ENCODE measurements around the gene SPPL2A. TPM values are rescaled to one million over a fixed set of nuclear protein-coding genes. Genes with fewer than 3 reads are reported as not detected.
"Not testable (repeated sequence)": the region's sequence is repeated elsewhere in the genome, so short reads cannot be mapped to it uniquely, and the experiment has no call there.

SPPL2A gene
- total and polyA plus RNA-seq, 8 donors = 70.9 to 172 (median 84.1) TPM

- Histone ChIP-seq H3K4me1 (no peaks in the 10 kb centered on the region), H3K27me3 (no peaks in the 10 kb centered on the region), H3K36me3 (peaks cover 0 to 56% of the 10 kb centered on the region in 2 donors), H3K27ac (no peak overlapping the region), H3K9me3 (no peaks in the 10 kb centered on the region), H3K4me3 (no peak overlapping the region)
- no peak for TF ChIP-seq CTCF (IDR thresholded peaks at IDR 0.05)
- ATAC-seq (no peak), DNase-seq (no peak)
- intact Hi-C loops (cut with DNase I) = no loop called here
Observed at GRCh38 chr15:50710585-50710984, 54.9 kb downstream of the SPPL2A start.

GRCh38 chr15:50707878-50708427 lies 57.6 kb downstream of the SPPL2A start:
- no peak for TF ChIP-seq CTCF (IDR thresholded peaks at IDR 0.05)
- H3K4me1 ChIP-seq = no peaks in the 10 kb centered on the region
- H3K27ac ChIP-seq = no peak overlapping the region
- H3K4me3 ChIP-seq = no peak overlapping the region
- H3K36me3 ChIP-seq = peaks cover 0 to 63% of the 10 kb centered on the region in 2 donors
- intact Hi-C loops (cut with DNase I) = no loop called here
- DNase-seq (no peak), ATAC-seq (no peak)
- H3K9me3 ChIP-seq = no peaks in the 10 kb centered on the region
- H3K27me3 ChIP-seq = no peaks in the 10 kb centered on the region

- no peak overlapping the region for H3K27ac ChIP-seq
- no peaks in the 10 kb centered on the region for H3K27me3 ChIP-seq
- no peak overlapping the region for H3K4me3 ChIP-seq
- intact Hi-C loops (cut with DNase I) = no loop called here
- no peak for ATAC-seq
- no peaks in the 10 kb centered on the region for H3K9me3 ChIP-seq
- peaks cover 0 to 33% of the 10 kb centered on the region in 2 donors for H3K36me3 ChIP-seq
- DNase-seq = no peak
- no peak for TF ChIP-seq CTCF (IDR thresholded peaks at IDR 0.05)
- H3K4me1 ChIP-seq = no peaks in the 10 kb centered on the region
Observed at GRCh38 chr15:50702762-50703334, 62.7 kb downstream of the SPPL2A start.

GRCh38 chr15:50698101-50698500 lies 67.4 kb downstream of the SPPL2A start:
- Histone ChIP-seq H3K4me1 (no peaks in the 10 kb centered on the region), H3K36me3 (no peaks in the 10 kb centered on the region), H3K27me3 (no peaks in the 10 kb centered on the region), H3K27ac (no peak overlapping the region), H3K4me3 (no peak overlapping the region), H3K9me3 (no peaks in the 10 kb centered on the region)
- ATAC-seq (no peak), DNase-seq (no peak)
- no peak for TF ChIP-seq CTCF (IDR thresholded peaks at IDR 0.05)
- intact Hi-C loops (cut with DNase I) = no loop called here

- Histone ChIP-seq H3K36me3 (no peaks in the 10 kb centered on the region), H3K4me1 (no peaks in the 10 kb centered on the region), H3K27me3 (no peaks in the 10 kb centered on the region), H3K27ac (no peak overlapping the region), H3K9me3 (no peaks in the 10 kb centered on the region), H3K4me3 (no peak overlapping the region)
- intact Hi-C loops (cut with DNase I) = no loop called here
- no peak for TF ChIP-seq CTCF (IDR thresholded peaks at IDR 0.05)
- no peak for ATAC-seq
- no peak for DNase-seq
Observed at GRCh38 chr15:50697109-50697797, 68.3 kb downstream of the SPPL2A start.

- H3K27ac ChIP-seq; H3K36me3 ChIP-seq; H3K4me3 ChIP-seq; ATAC-seq; intact Hi-C loops (cut with DNase I); H3K27me3 ChIP-seq; H3K9me3 ChIP-seq; H3K4me1 ChIP-seq; DNase-seq: not testable (repeated sequence)
Observed at GRCh38 chr15:50694634-50695165, 70.8 kb downstream of the SPPL2A start.

Measured in left lung (tissue), 10 donors.